ENCODE data around the gene STK17B.
"Not testable (repeated sequence)": the region's sequence is repeated elsewhere in the genome, so short reads cannot be mapped to it uniquely, and the experiment has no call there.

STK17B gene

GRCh38 chr2:196105951-196106350, 65.4 kb downstream of the STK17B start:
- DNase-seq, result no peak

GRCh38 chr2:196104066-196104465, 67.3 kb downstream of the STK17B start:
- DNase-seq, result no peak

DNA sequence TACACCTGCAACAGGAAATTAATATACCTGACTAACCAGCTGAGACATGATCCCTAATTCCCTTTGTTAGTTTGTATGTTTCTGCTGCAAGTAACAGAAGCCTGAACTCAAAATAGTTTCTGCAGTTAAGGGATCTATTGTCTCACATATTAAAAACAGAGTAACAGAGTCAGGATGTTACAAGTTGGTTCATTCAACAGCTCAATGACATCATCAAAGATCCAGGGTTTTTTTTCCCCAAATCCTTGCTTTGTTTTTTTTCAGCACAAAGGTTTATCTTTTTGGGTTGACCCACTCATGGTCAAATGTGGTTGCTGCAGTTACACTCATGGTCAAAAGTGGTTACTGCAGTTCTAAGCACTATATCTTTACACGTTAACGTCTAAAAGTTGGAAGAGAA, 67.8 kb downstream of the STK17B start:
- no peak for DNase-seq

- peak; percentile 26 to 42 for DNase-seq
Measured at GRCh38 chr2:196101325-196101991, 69.9 kb downstream of the STK17B start.

DNA sequence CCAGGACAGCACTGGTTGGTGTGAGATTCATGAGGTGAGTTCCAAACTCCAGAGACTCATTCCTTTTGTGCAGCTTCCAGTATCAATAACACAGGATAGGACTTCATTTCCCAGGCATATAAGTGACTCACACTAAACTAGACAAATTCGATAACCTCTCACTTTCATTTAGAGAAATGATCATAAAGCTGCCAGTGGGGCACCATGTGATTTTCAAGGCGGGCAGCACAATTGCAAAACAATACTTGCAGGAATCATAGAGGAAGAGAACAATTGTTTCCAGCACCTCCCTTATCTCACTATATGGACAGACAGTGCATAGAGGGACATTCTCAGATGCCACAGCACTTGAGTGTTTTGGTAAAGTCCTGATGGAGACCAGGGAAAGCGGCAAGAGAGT, 71.5 kb downstream of the STK17B start:
- DNase-seq, result no peak

DNA sequence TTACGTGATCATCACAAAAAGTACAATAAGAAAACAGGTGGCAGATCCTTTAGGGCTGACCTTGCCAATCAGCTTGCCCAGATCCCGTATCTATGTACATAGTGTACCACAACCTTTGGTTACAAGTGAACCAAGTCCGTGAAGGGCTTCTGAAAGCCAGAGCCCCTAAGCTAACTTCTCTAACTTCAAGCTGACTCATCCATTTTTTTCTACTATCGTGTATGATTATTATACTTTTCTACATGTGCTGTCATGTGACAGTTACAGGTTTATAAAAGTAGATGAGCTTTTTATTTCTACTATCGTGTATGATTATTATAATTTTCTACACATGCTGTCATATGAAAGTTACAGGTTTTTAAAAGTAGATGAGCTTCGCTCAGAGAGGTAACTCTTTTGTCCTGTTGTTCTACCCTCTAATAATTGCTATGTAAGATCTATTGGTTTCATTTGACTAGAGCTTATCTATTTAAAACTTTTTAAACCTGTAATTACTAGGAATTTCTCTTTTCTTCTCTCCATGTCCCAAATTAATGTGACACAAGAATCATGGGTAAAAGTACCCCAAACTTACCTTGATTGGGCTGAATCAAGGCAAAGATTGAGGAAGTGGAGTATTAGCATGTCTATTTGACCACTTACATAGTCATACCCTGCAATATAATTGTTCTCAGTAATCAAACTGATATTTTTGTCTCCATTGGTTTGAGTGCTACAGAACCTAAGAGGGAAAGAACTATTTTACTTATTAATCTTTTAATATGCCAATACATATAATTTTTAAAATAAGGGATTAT, 73.3 kb downstream of the STK17B start:
- no peak for DNase-seq

DNA sequence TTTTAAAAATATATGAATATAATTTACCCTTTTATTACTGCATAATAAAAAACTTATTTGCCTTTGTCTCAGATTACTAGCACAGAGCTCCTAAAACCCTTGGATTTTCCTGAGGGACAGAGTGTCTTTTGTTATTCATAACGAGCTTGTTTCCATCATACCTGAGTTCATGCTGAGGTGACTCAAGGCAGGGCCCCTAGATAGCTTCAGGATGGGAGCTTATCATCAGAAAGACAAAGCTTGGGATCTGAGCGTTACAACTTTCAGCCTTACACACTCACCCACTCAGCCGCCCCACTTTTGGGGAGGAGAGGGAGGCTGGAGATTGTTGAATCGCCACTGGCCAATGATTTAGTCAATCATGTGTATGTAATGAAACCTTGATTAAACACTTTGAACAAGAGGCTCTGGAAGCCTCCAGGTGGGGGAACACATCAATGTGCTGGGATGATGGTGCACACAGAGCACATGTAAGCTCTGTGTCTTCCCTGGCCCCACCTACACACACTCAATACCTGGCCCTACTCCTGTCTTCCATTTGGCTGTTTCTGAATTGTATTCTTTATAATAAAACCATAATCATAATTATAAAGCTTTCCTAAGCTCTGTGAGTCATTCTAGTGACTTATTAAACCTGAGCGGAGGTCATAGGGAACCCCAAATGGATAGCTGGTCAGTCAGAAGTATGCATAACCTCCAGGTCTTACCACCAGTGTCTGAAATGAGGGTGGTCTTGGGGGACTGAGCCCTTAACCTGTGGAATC, 74.2 kb downstream of the STK17B start:
- no peak for DNase-seq

GRCh38 chr2:196096264-196096663, 75.1 kb downstream of the STK17B start:
- DNase-seq, result no peak

GRCh38 chr2:196089448-196089847, 81.9 kb downstream of the STK17B start:
- not testable (repeated sequence) for DNase-seq

DNA sequence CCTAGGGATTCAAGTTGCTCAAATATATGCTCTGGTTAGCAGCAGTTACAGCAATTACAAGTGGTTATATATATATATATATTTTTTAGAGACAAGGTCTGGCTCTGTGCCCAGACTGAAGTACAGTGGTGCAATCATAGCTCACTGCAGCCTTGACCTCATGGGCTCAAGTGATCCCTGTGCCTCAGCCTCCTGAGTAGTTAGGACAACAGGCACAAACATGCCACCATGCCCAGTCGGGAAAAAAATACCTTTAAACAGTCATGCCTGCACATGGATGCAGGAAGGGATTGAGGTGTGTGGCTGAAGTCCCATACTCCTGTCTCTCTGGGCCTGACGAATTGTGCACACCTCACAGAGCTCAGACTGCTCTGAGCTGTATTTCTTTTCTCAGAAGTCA, 83.2 kb downstream of the STK17B start:
- no peak for DNase-seq

- DNase-seq, result no peak
Measured at GRCh38 chr2:196086517-196087368, 84.6 kb downstream of the STK17B start.

DNA sequence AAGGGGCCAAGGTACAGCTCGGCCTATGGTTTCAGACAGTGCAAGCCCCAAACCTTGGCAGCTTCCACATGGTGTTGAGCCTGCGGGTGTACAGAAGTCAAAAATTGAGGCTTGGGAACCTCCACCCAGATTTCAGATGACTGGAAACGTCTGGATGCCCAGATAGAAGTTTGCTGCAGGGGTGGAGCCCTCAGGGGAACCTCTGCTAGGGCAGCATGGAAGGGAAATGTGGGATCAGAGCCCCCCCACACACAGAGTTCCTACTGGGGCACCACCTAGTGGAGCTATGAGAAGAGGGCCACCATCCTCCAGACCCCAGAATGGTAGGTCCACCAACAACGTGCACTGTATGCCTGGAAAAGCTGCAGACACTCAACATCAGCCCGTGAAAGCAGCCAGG, 87.8 kb downstream of the STK17B start:
- DNase-seq, result no peak

All from activated CD4-positive, alpha-beta T cell treated with anti-CD3 and anti-CD28 coated beads, Interleukin-2, amount 50 U/mL, for 48 hours (primary cell).